HepG2 (cell line): Measurements from ENCODE around the gene ARMH1. TPM values are rescaled to one million over a fixed set of nuclear protein-coding genes. Genes with fewer than 3 reads are reported as not detected.

Experiments used
- BRF2 ChIP-seq: sonication (generic); formaldehyde crosslinking; IDR thresholded peaks from 2 replicates; pipeline ENCODE4 v1.8.1; 2022; ENCODE audit warnings: mild to moderate bottlenecking, missing genetic modification reagents
- CREM ChIP-seq, 2 experiments: sonication (generic) in 1 of 2; formaldehyde crosslinking in 1 of 2; IDR thresholded peaks; 2 replicates each; pipeline versions ENCODE4 v1.4.0 to v1.6.1; 2016 to 2020; ENCODE audit warnings: antibody characterized with exemption in 1 of 2, mild to moderate bottlenecking in 1 of 2, missing genetic modification reagents in 1 of 2
- MAFF ChIP-seq: IDR thresholded peaks from 2 replicates; pipeline ENCODE4 v1.6.1; 2011; ENCODE audit warnings: low read depth, low read length, improper control_type of control experiment
- PAF1 ChIP-seq: IDR thresholded peaks from 2 replicates; pipeline ENCODE4 v1.6.1; 2016; ENCODE audit warnings: missing genetic modification reagents, missing compliant biosample characterization
- POLR2G ChIP-seq: fragments of 200-400 bp; formaldehyde crosslinking; IDR thresholded peaks from 2 replicates; pipeline ENCODE4 v1.6.1; 2018; ENCODE audit warnings: mild to moderate bottlenecking, low read depth, low read length, moderate library complexity
- RARA ChIP-seq: IDR thresholded peaks from 2 replicates; pipeline ENCODE4 v1.6.1; 2016; ENCODE audit warnings: missing genetic modification reagents, missing compliant biosample characterization
- RCOR2 ChIP-seq: IDR thresholded peaks from 2 replicates; pipeline ENCODE4 v1.6.1; 2016; ENCODE audit warnings: missing biosample characterization, missing genetic modification reagents
- REPIN1 ChIP-seq: sonication (generic); formaldehyde crosslinking; IDR thresholded peaks from 2 replicates; pipeline ENCODE4 v1.8.0; 2022; ENCODE audit warnings: missing genetic modification reagents, low read depth, mild to moderate bottlenecking, borderline replicate concordance
- SALL2 ChIP-seq: sonication (generic); formaldehyde crosslinking; IDR thresholded peaks from 2 replicates; pipeline ENCODE4 v1.8.1; 2023; ENCODE audit warnings: mild to moderate bottlenecking, missing genetic modification reagents, inconsistent platforms
- TOE1 ChIP-seq: sonication (generic); formaldehyde crosslinking; IDR thresholded peaks from 2 replicates; pipeline ENCODE4 v1.4.0; 2020; ENCODE audit warnings: mild to moderate bottlenecking, missing genetic modification reagents
- ZBTB39 ChIP-seq: sonication (generic); formaldehyde crosslinking; IDR thresholded peaks from 2 replicates; pipeline ENCODE4 v1.5.0; 2020; ENCODE audit warnings: missing genetic modification reagents
- ZBTB43 ChIP-seq: sonication (generic); formaldehyde crosslinking; conservative IDR thresholded peaks from 2 replicates; pipeline ENCODE4 v1.4.0; 2020; ENCODE audit warnings: missing genetic modification reagents
- ZFP1 ChIP-seq: IDR thresholded peaks from 2 replicates; pipeline ENCODE4 v1.6.1; 2016
- ZGPAT ChIP-seq: IDR thresholded peaks from 2 replicates; pipeline ENCODE4 v1.6.1; 2016; ENCODE audit warnings: mild to moderate bottlenecking
- ZNF367 ChIP-seq: sonication (generic); formaldehyde crosslinking; IDR thresholded peaks from 2 replicates; pipeline ENCODE4 v1.4.0; 2020; ENCODE audit warnings: missing genetic modification reagents, borderline replicate concordance
- ZNF609 ChIP-seq: sonication (generic); formaldehyde crosslinking; IDR thresholded peaks from 2 replicates; pipeline ENCODE4 v1.4.0; 2020; ENCODE audit warnings: mild to moderate bottlenecking, missing genetic modification reagents, borderline replicate concordance
- ZSCAN25 ChIP-seq: sonication (generic); formaldehyde crosslinking; IDR thresholded peaks from 2 replicates; pipeline ENCODE4 v1.8.0; 2022; ENCODE audit warnings: mild to moderate bottlenecking, missing genetic modification reagents
- polyA plus RNA-seq, 8 experiments: library from polyadenylated mRNA; depleted of rRNA in 3 of 8; stranded (reverse) in 7 of 8; unstranded in 1 of 8; fragments of >200 nt; fragmentation: Illumina TruSeq in 4 of 8; extraction: Trizol in 4 of 8; gene quantifications; 2 replicates each; pipeline versions ENCODE4 v1.2.1 to v1.2.3, GENCODE V29; 2011 to 2016; ENCODE audit warnings: low read depth in 4 of 8, missing spikeins in 1 of 8, mixed read lengths in 1 of 8; ENCODE audit not compliant: insufficient read depth in 1 of 8
- total RNA-seq, 5 experiments: library from RNA; depleted of rRNA; stranded (reverse); fragments of >200 nt; fragmentation: Illumina TruSeq; extraction: Trizol; gene quantifications; 2 replicates each; pipeline ENCODE4 v1.2.3, GENCODE V29; 2016; ENCODE audit warnings: low read depth in 1 of 5

Gene ARMH1
- total and polyA plus RNA-seq, 2 of the 13 experiments (the other 11 are each of a cell fraction or from before 2014, with no cell fraction given), result 0.69 TPM; not detected in 1

- TF ChIP-seq ZBTB39 (CRISPR knock-in tag) (no peak), PAF1 (CRISPR knock-in tag) (no peak), RARA (CRISPR knock-in tag) (peak; percentile 63), POLR2G (no peak), ZFP1 (CRISPR knock-in tag) (no peak), MAFF (no peak), ZNF367 (no peak), ZGPAT (CRISPR knock-in tag) (peak; percentile 60), CREM (IDR thresholded peaks at IDR 0.05) (no peak), CREM (CRISPR knock-in tag; IDR thresholded peaks at IDR 0.05) (no peak), SALL2 (CRISPR knock-in tag) (no peak), ZNF609 (CRISPR knock-in tag) (no peak), ZBTB43 (CRISPR knock-in tag) (no peak), ZSCAN25 (0 out of 2 replicates have a peak, but pooled peaks have one; percentile 25), BRF2 (CRISPR knock-in tag) (no peak), REPIN1 (peak; percentile 41; the same call in 1 of the 2 replicates), TOE1 (no peak), RCOR2 (CRISPR knock-in tag) (0 out of 2 replicates have a peak, but pooled peaks have one; percentile 9)
Measured at GRCh38 chr1:44707959-44708831, 33.7 kb downstream of the ARMH1 start (continued).
